Liver (tissue), 3 donors: ENCODE data around the gene COP1.

Source experiments
- RAD21 ChIP-seq, 2 donors: IDR thresholded peaks; 2 replicates each; pipeline ENCODE4 v1.6.1; 2016; ENCODE audit warnings: antibody characterized with exemption in 2 of 2, mild to moderate bottlenecking in 2 of 2
- REST ChIP-seq: IDR thresholded peaks from 2 replicates; pipeline ENCODE4 v1.6.1; 2016; ENCODE audit warnings: antibody characterized with exemption, mild to moderate bottlenecking
- TF ChIP-seq, protein P1 (sequence below): fragments of 150-350 bp; IDR thresholded peaks from 2 replicates; pipeline ENCODE4 v1.5.1; 2017; ENCODE audit warnings: improper control_type of control experiment, low read depth, low read length; ENCODE audit not compliant: missing input control
- donor health status: healthy.
- donor health status: healthy.

DNA sequence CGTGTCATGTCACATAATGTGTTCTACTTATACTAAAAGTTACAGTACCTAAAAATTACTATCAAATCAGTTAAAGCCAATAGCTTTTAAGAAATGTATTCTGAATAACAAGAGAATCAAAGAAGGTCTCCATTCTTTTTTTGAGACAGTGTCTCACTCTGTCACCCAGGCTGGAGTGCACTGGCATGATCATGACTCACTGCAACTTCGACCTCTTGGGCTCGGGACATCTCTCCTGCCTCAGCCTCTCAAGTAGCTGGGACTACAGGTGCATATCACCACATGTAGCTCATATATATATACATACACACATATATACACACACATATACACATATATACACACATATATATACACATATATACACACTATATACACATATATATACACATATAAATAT, 20.1 kb downstream of the COP1 start:
- TF ChIP-seq REST = no peak
- TF ChIP-seq, protein P1, sequence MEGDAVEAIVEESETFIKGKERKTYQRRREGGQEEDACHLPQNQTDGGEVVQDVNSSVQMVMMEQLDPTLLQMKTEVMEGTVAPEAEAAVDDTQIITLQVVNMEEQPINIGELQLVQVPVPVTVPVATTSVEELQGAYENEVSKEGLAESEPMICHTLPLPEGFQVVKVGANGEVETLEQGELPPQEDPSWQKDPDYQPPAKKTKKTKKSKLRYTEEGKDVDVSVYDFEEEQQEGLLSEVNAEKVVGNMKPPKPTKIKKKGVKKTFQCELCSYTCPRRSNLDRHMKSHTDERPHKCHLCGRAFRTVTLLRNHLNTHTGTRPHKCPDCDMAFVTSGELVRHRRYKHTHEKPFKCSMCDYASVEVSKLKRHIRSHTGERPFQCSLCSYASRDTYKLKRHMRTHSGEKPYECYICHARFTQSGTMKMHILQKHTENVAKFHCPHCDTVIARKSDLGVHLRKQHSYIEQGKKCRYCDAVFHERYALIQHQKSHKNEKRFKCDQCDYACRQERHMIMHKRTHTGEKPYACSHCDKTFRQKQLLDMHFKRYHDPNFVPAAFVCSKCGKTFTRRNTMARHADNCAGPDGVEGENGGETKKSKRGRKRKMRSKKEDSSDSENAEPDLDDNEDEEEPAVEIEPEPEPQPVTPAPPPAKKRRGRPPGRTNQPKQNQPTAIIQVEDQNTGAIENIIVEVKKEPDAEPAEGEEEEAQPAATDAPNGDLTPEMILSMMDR = no peak
- TF ChIP-seq RAD21 (IDR thresholded peaks at IDR 0.05) = no peak
